GM21619 (cell line): ENCODE data around the gene PRPF8.
"Not testable (repeated sequence)": the region's sequence is repeated elsewhere in the genome, so short reads cannot be mapped to it uniquely, and the experiment has no call there.

Experiments used
- ATAC-seq: cut with Tn5 transposase; IDR thresholded peaks from one replicate; pipeline ENCODE4 v1.9.1; 2021; ENCODE audit not compliant: unreplicated experiment

The PRPF8 gene

GRCh38 chr17:1684378-1685189, at the start of gene PRPF8:
PRPF8 (minus strand) TSS chr17:1684867; CDS start chr17:1684571, 296 bp downstream.
- peak; percentile 94 for ATAC-seq

GRCh38 chr17:1733759-1734158, 49.1 kb upstream of the PRPF8 start:
- no peak for ATAC-seq

GRCh38 chr17:1732833-1733321, 48.2 kb upstream of the PRPF8 start:
- ATAC-seq, result no peak

GRCh38 chr17:1732241-1732832, 47.7 kb upstream of the PRPF8 start:
- ATAC-seq, result no peak

GRCh38 chr17:1731194-1731506, 46.5 kb upstream of the PRPF8 start:
- ATAC-seq, result no peak

DNA sequence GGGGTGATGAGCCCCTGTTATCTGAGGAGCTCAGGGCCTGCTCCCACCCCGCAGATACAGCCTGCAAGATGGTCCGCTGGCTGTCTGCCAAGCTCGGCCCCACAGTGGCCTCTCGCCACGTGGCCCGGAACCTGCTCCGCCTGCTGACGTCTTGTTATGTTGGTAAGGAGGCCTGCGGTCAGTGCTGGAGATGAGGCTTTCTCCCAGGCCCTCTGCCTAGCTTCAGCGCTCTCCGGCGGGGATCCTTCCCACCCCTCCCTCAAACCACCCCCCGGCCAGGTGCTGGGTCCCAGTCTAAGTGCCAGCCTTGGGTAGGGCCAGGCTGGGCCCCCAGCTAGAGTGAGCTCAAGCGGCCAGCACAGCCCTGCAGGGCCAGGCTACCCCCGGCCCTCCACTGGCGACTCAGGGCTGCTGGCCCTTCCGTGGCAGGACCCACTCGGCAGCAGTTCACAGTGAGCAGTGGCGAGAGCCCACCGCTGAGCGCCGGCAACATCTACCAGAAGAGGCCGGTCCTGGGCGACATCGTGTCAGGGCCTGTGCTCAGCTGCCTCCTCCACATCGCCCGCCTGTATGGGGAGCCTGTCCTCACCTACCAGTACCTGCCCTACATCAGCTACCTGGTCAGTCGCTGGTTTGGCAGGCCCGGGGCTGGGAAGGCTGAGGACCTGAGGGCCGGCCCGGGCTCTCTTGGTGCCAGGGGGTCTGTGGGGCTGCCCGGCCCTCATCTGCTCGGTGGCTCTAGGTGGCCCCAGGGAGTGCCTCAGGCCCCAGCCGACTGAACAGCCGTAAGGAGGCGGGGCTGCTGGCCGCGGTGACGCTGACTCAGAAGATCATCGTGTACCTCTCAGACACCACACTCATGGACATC, 45.9 kb upstream of the PRPF8 start:
- ATAC-seq, result no peak

GRCh38 chr17:1729966-1730325, 45.3 kb upstream of the PRPF8 start:
- no peak for ATAC-seq

- ATAC-seq, result no peak
Measured at GRCh38 chr17:1727876-1728630, 43.4 kb upstream of the PRPF8 start.

- no peak for ATAC-seq
Measured at GRCh38 chr17:1727258-1727789, 42.7 kb upstream of the PRPF8 start.

DNA sequence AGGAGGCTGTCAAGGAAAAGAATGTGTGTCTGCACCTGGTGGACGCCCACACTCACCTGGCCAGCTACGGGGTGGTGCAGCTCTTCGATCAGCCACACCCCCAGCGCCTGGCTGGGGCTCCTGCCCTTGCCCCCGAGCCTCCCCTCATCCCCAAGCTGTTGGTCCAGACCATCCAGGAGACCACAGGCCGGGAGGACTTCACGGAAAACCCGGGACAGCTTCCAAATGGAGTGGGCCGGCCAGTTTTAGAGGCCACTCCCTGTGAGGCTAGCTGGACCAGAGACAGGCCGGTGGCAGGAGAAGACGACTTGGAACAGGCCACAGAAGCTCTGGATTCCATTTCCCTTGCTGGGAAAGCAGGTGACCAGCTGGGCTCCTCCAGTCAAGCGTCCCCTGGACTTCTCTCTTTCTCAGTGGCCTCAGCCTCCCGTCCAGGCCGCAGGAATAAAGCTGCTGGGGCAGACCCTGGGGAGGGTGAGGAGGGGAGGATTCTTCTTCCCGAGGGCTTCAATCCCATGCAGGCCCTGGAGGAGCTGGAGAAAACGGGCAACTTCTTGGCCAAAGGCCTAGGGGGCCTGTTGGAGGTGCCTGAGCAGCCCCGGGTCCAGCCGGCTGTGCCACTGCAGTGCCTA, 42.1 kb upstream of the PRPF8 start:
- ATAC-seq, result no peak

- ATAC-seq, result no peak
Measured at GRCh38 chr17:1725642-1726511, 41.2 kb upstream of the PRPF8 start.

DNA sequence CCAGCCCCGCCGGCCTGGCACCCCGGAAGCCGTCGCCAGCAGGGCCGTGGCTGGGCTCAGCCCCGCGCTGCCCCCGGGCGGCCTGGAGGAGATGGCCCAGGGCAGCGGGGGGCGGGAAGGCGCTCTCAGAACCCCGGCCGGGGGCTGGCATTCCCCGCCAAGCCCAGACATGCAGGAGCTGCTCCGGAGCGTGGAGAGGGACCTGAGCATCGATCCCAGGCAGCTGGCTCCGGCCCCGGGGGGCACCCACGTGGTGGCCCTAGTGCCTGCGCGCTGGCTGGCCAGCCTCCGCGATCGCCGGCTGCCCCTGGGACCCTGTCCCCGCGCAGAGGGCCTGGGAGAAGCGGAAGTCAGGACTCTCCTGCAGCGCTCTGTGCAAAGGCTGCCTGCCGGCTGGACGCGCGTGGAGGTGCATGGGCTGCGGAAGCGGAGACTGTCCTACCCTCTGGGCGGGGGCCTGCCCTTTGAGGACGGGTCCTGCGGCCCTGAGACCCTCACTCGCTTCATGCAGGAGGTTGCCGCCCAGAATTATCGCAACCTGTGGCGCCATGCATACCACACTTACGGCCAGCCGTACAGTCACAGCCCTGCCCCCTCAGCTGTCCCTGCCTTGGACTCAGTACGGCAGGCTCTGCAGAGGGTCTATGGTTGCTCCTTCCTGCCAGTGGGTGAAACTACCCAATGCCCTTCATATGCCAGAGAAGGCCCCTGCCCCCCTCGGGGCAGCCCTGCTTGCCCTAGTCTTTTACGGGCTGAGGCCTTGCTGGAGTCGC, 40.4 kb upstream of the PRPF8 start:
- ATAC-seq, result peak; percentile 29

DNA sequence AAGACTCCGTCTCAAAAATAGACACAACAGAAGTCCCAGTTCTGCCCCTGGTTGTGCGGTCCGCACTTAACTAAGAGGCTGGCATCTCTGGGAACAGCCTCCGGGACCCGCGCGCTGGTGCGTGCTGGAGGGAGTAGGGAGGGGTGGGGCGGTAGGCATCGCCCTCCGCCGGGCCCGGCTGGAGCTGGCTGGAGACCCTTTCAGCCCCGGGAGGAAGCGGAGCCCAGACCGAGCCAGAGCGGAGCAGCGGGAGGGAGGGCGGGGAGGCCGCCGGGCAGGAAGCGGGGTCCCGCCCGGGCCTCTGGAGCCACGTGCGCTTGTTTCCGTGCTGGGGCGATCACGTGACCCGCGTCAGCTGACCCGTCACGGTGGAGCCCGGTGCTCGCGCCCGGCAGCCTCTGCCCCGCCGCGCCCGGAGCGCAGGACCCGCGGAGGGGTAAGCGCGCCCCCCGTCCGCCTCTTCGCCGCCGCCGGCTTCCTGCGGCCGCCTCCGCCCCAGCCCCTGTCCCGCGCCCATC, 39.7 kb upstream of the PRPF8 start, which contains the start of gene WDR81:
Gene WDR81, plus strand, starts transcription at position 354 of the 518 bp plus-strand sequence. CDS start 256 bp downstream, outside the sequence.
- ATAC-seq, result peak; percentile 41

DNA sequence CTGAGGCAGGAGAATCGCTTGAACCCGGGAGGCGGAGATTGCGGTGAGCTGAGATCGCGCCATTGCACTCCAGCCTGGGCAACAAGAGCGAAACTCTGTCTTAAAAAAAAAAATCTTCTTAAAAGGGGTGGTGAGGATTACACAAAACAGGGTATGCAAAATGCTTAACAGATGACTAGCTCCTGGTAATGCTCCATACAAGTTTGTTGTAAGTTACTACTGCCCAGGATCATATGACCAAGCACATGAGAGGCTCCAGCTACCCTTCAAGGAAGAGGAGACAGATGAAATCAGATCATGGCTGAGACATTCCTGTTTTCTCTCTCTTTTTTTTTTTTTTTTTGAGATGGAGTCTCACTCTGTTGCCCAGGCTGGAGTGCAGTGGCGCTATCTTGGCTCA, 37.4 kb upstream of the PRPF8 start:
- ATAC-seq, result not testable (repeated sequence)

- ATAC-seq, result no peak
Measured at GRCh38 chr17:1720856-1721386, 36.3 kb upstream of the PRPF8 start.

GRCh38 chr17:1718362-1719165, 33.9 kb upstream of the PRPF8 start:
- no peak for ATAC-seq
